SK-N-SH (cell line): ENCODE results near the gene VANGL2. TPM values are rescaled to one million over a fixed set of nuclear protein-coding genes. Genes with fewer than 3 reads are reported as not detected.

Experiments used
- CTCF ChIA-PET: fragments of 300-600, 350-600 bp; formaldehyde crosslinking; extraction: SDS; loops from one replicate; lab custom pipeline; 2021; lab: Yijun Ruan, JAX
- POLR2A ChIA-PET: fragments of 350-600 bp; sonication (Branson Sonifier 250); formaldehyde crosslinking; extraction: SDS; loops from one replicate; lab custom pipeline; 2020; ENCODE audit warnings: antibody characterized with exemption, inconsistent platforms; lab: Yijun Ruan, JAX
- DNase-seq: peaks from one replicate; pipeline ENCODE4 v3.0.0; 2012
- H2AFZ ChIP-seq: fragments of 200-600 bp; sonication (generic); 2 replicates; pipeline ENCODE4 v1.8.1; 2016; ENCODE audit warnings: antibody characterized with exemption, mild to moderate bottlenecking, low read depth
- H3F3A ChIP-seq: fragments of 200-600 bp; sonication (generic); replicated peaks from 2 replicates; pipeline ENCODE3; 2016; ENCODE audit warnings: antibody characterized with exemption, mild to moderate bottlenecking; ENCODE audit not compliant: insufficient read depth
- H3K27ac ChIP-seq, 2 experiments: fragments of 200-500 bp in 1 of 2; fragments of 200-600 bp in 1 of 2; sonication (Bioruptor generic) in 1 of 2; sonication (generic), shearing (Covaris generic) in 1 of 2; 2 replicates each; pipeline versions ENCODE4 v1.5.1 to v1.6.1; 2014 to 2016; ENCODE audit warnings: low read depth in 2 of 2, inconsistent platforms in 1 of 2, low read length in 1 of 2, mild to moderate bottlenecking in 1 of 2, mixed read lengths in 1 of 2
- H3K27me3 ChIP-seq: fragments of 200-600 bp; sonication (generic), shearing (Covaris generic); 2 replicates; pipeline ENCODE4 v1.6.1; 2016; ENCODE audit warnings: mixed run types; ENCODE audit not compliant: insufficient read depth
- H3K36me3 ChIP-seq, 2 experiments: fragments of 200-500 bp in 1 of 2; fragments of 200-600 bp in 1 of 2; sonication (Bioruptor generic) in 1 of 2; sonication (generic) in 1 of 2; replicated peaks in 1 of 2; 2 replicates each; pipeline versions ENCODE3 to v1.5.1; 2014 to 2016; ENCODE audit warnings: low read length in 1 of 2, mild to moderate bottlenecking in 1 of 2; ENCODE audit not compliant: insufficient read depth in 2 of 2, control insufficient read depth in 1 of 2
- H3K4me1 ChIP-seq, 2 experiments: fragments of 200-500 bp in 1 of 2; fragments of 200-600 bp in 1 of 2; sonication (Bioruptor generic) in 1 of 2; sonication (generic), shearing (Covaris generic) in 1 of 2; 2 replicates each; pipeline versions ENCODE4 v1.5.1 to v1.6.1; 2014 to 2016; ENCODE audit warnings: low read depth in 1 of 2, low read length in 1 of 2, mixed run types in 1 of 2; ENCODE audit not compliant: insufficient read depth in 2 of 2, control insufficient read depth in 1 of 2
- H3K4me2 ChIP-seq: fragments of 200-600 bp; sonication (generic), shearing (Covaris generic); 2 replicates; pipeline ENCODE4 v1.6.1; 2017; ENCODE audit warnings: mixed run types
- H3K4me3 ChIP-seq, 2 experiments: fragments of 200-500 bp in 1 of 2; fragments of 200-600 bp in 1 of 2; sonication (Bioruptor generic) in 1 of 2; sonication (generic), shearing (Covaris generic) in 1 of 2; 2 replicates each; pipeline versions ENCODE4 v1.5.1 to v1.8.1; 2014 to 2016; ENCODE audit warnings: low read depth in 2 of 2, inconsistent platforms in 1 of 2, low read length in 1 of 2, mild to moderate bottlenecking in 1 of 2, mixed read lengths in 1 of 2, moderate library complexity in 1 of 2
- H3K79me2 ChIP-seq: fragments of 200-600 bp; sonication (generic); 2 replicates; pipeline ENCODE4 v1.8.1; 2017; ENCODE audit warnings: mild to moderate bottlenecking; ENCODE audit not compliant: insufficient read depth
- H3K9ac ChIP-seq: fragments of 200-600 bp; sonication (generic); 2 replicates; pipeline ENCODE4 v1.6.1; 2017; ENCODE audit warnings: mixed run types
- H3K9me2 ChIP-seq: fragments of 200-600 bp; sonication (generic); 2 replicates; pipeline ENCODE4 v1.6.1; 2017; ENCODE audit warnings: mixed run types
- H3K9me3 ChIP-seq: fragments of 200-600 bp; sonication (generic); 2 replicates; pipeline ENCODE4 v1.6.1; 2017; ENCODE audit warnings: mixed run types, mild to moderate bottlenecking, moderate library complexity
- H4K20me1 ChIP-seq: fragments of 200-600 bp; sonication (generic); 2 replicates; pipeline ENCODE4 v1.6.1; 2017; ENCODE audit warnings: mild to moderate bottlenecking, mixed run types; ENCODE audit not compliant: insufficient read depth
- CHD2 ChIP-seq: fragments of 150-350 bp; IDR thresholded peaks from 2 replicates; pipeline ENCODE4 v1.6.1; 2018; ENCODE audit warnings: low read length; ENCODE audit not compliant: partially characterized antibody
- ELF1 ChIP-seq: IDR thresholded peaks from 2 replicates; pipeline ENCODE4 v1.4.0; 2012
- EP300 ChIP-seq, 2 experiments: IDR thresholded peaks; 2 replicates each; pipeline versions ENCODE4 v1.4.0 to v1.6.1; 2012; ENCODE audit warnings: borderline replicate concordance in 1 of 2, low read depth in 1 of 2, low read length in 1 of 2
- EZH2phosphoT487 ChIP-seq: fragments of 200-600 bp; sonication (generic); IDR thresholded peaks from 2 replicates; pipeline ENCODE4 v1.6.1; 2017; ENCODE audit warnings: low read depth, mixed run types, mild to moderate bottlenecking, antibody characterized with exemption, moderate library complexity, borderline replicate concordance
- FOSL2 ChIP-seq: IDR thresholded peaks from 2 replicates; pipeline ENCODE4 v1.4.0; 2012; ENCODE audit warnings: low read depth, mild to moderate bottlenecking, moderate library complexity, borderline replicate concordance
- FOXM1 ChIP-seq: IDR thresholded peaks from 2 replicates; pipeline ENCODE4 v1.4.0; 2012; ENCODE audit warnings: low read depth, mild to moderate bottlenecking
- GABPA ChIP-seq: IDR thresholded peaks from 2 replicates; pipeline ENCODE4 v1.4.0; 2012; ENCODE audit warnings: low read depth, mild to moderate bottlenecking
- GATA2 ChIP-seq: sonication (generic); formaldehyde crosslinking; IDR thresholded peaks from 2 replicates; pipeline ENCODE4 v1.5.0; 2020; ENCODE audit warnings: mild to moderate bottlenecking, missing genetic modification reagents
- IRF3 ChIP-seq: fragments of 150-350 bp; IDR thresholded peaks from 2 replicates; pipeline ENCODE4 v1.6.1; 2016; ENCODE audit warnings: mild to moderate bottlenecking, low read depth, low read length
- JUND ChIP-seq: IDR thresholded peaks from 2 replicates; pipeline ENCODE4 v1.4.0; 2012
- MEF2A ChIP-seq: IDR thresholded peaks from 2 replicates; pipeline ENCODE4 v1.4.0; 2012; ENCODE audit warnings: low read depth, borderline replicate concordance
- PBX3 ChIP-seq: IDR thresholded peaks from 2 replicates; pipeline ENCODE4; 2012
- POLR2AphosphoS5 ChIP-seq: IDR thresholded peaks from 2 replicates; pipeline ENCODE4 v1.6.1; 2012; ENCODE audit warnings: low read depth, low read length
- RCOR1 ChIP-seq: fragments of 150-350 bp; IDR thresholded peaks from 2 replicates; pipeline ENCODE4 v1.6.1; 2017; ENCODE audit warnings: antibody characterized with exemption, low read length
- RFX5 ChIP-seq: IDR thresholded peaks from 2 replicates; pipeline ENCODE4 v1.6.1; 2012; ENCODE audit warnings: mild to moderate bottlenecking, improper control_type of control experiment, low read length
- RXRA ChIP-seq: IDR thresholded peaks from 2 replicates; pipeline ENCODE4 v1.4.0; 2012; ENCODE audit warnings: low read depth, mild to moderate bottlenecking, borderline replicate concordance
- SMC3 ChIP-seq: IDR thresholded peaks from 2 replicates; pipeline ENCODE4 v1.6.1; 2012; ENCODE audit warnings: low read depth, low read length, improper control_type of control experiment
- TCF12 ChIP-seq: IDR thresholded peaks from 2 replicates; pipeline ENCODE4 v1.4.0; 2012
- TEAD4 ChIP-seq: IDR thresholded peaks from 2 replicates; pipeline ENCODE4 v1.4.0; 2012; ENCODE audit warnings: mild to moderate bottlenecking, borderline replicate concordance; ENCODE audit not compliant: insufficient read depth
- USF2 ChIP-seq: fragments of 150-350 bp; IDR thresholded peaks from 2 replicates; pipeline ENCODE4 v1.6.1; 2017; ENCODE audit warnings: antibody characterized with exemption, low read length, low read depth, borderline replicate concordance
- ZBTB33 ChIP-seq: IDR thresholded peaks from 2 replicates; pipeline ENCODE4 v1.4.0; 2012; ENCODE audit warnings: low read depth, borderline replicate concordance
- WGBS: methylation state at CpG from one replicate; pipeline ENCODE4 v1.1.6; 2017; ENCODE audit warnings: low lambda C conversion rate; 5-methylcytosine and 5-hydroxymethylcytosine counted together
- polyA plus RNA-seq, 3 experiments: library from polyadenylated mRNA; depleted of rRNA; stranded (reverse); fragments of >200 nt; gene quantifications; 2 replicates each; pipeline ENCODE4 v1.2.3, GENCODE V29; 2012

VANGL2 gene
- polyA plus RNA-seq, 1 of the 3 experiments (the other 2 are of a cell fraction): 13.4 TPM

GRCh38 chr1:160404094-160404493, 3.7 kb downstream of the VANGL2 start (continued):
- TF ChIP-seq IRF3: no peak

GRCh38 chr1:160405331-160405877, 5.0 kb downstream of the VANGL2 start:
- H3K27ac ChIP-seq: no peak overlapping the region
- no peaks in the 10 kb centered on the region for H3K27me3 ChIP-seq
- H3K4me2 ChIP-seq: no peak overlapping the region
- no peak overlapping the region for H3K4me3 ChIP-seq
- H3K36me3 ChIP-seq: no peaks in the 10 kb centered on the region
- no peaks in the 10 kb centered on the region for H4K20me1 ChIP-seq
- POLR2A ChIA-PET: no interaction called here
- peaks cover 0 to 49% of the 10 kb centered on the region in 2 experiments; a peak in 2 of 4 replicates for H3K4me1 ChIP-seq
- TF ChIP-seq CHD2 (no peak), POLR2AphosphoS5 (no peak), GABPA (no peak), SMC3 (no peak)
- 97% methylated on average over 2 of the region's 2 CpGs for WGBS
- no peaks in the 10 kb centered on the region for H3K9me2 ChIP-seq
- CTCF ChIA-PET: no interaction called here
- DNase-seq: no peak
- no peaks in the 10 kb centered on the region for H3K79me2 ChIP-seq
- H3F3A ChIP-seq: no peaks in the 10 kb centered on the region
- H3K9me3 ChIP-seq: no peaks in the 10 kb centered on the region
- H3K9ac ChIP-seq: no peak overlapping the region
- H2AFZ ChIP-seq: no peak overlapping the region

GRCh38 chr1:160406131-160406968, 6.0 kb downstream of the VANGL2 start:
- CTCF ChIA-PET: interaction anchor here (0.8 to 1.7 kb wide), 2 partner anchors 52 to 115 kb away, joined by 3 to 4 read pairs; no protein-coding TSS in a partner anchor
- DNase-seq: no peak
- POLR2A ChIA-PET: no interaction called here
- TF ChIP-seq JUND (no peak), FOXM1 (no peak), PBX3 (no peak), RFX5 (no peak), EZH2phosphoT487 (no peak), FOSL2 (no peak), USF2 (no peak), TCF12 (no peak), GATA2 (CRISPR knock-in tag) (no peak), RXRA (no peak), EP300 (IDR thresholded peaks at IDR 0.05; ENCODE audit: borderline replicate concordance in 1 of 2, low read depth in 1 of 2, low read length in 1 of 2) (no peak), ZBTB33 (no peak), MEF2A (no peak), POLR2AphosphoS5 (no peak), RCOR1 (no peak), ELF1 (no peak), TEAD4 (no peak)

More at GRCh38 chr1:160406131-160406968, 6.0 kb downstream of the VANGL2 start:
- Histone ChIP-seq H3K36me3 (no peaks in the 10 kb centered on the region), H3K79me2 (no peaks in the 10 kb centered on the region), H3K4me1 (peaks cover 0 to 53% of the 10 kb centered on the region in 2 experiments; a peak in 2 of 4 replicates), H3F3A (no peaks in the 10 kb centered on the region), H3K9me2 (no peaks in the 10 kb centered on the region), H2AFZ (no peak overlapping the region), H3K27me3 (no peaks in the 10 kb centered on the region), H3K27ac (no peak overlapping the region), H3K9ac (no peak overlapping the region), H3K4me3 (no peak overlapping the region), H3K4me2 (no peak overlapping the region), H4K20me1 (no peaks in the 10 kb centered on the region), H3K9me3 (no peaks in the 10 kb centered on the region)
- WGBS: 87% methylated on average over 13 of the region's 15 CpGs
